HepG2 (cell line): ENCODE measurements around the gene DMRT3. TPM values are rescaled to one million over a fixed set of nuclear protein-coding genes. Genes with fewer than 3 reads are reported as not detected.

Source experiments
- ATAC-seq: fragments of 200-7000 bp; cut with Tn5 transposase; 3 replicates; pipeline ENCODE4 v1.9.1; 2020; ENCODE audit warnings: mild to moderate bottlenecking, moderate library complexity
- BruUV-seq: library from RNA; stranded (reverse); fragments of 400-500 nt; replicated peaks from 2 replicates; lab custom pipeline; 2021; lab: Mats Ljungman, UMichigan
- CTCF ChIA-PET: fragments of 300-600 bp; formaldehyde crosslinking; extraction: SDS; loops from one replicate; lab custom pipeline; 2021; ENCODE audit warnings: low total read pairs, inconsistent platforms, low intra/inter-chr PET ratio; lab: Yijun Ruan, JAX
- POLR2A ChIA-PET: fragments of 350-600 bp; sonication (Branson Sonifier 250); formaldehyde crosslinking; loops from one replicate; lab custom pipeline; 2020; ENCODE audit warnings: antibody characterized with exemption, inconsistent platforms; lab: Yijun Ruan, JAX
- DNase-seq: peaks from one replicate; pipeline ENCODE4 v3.0.0-alpha.2; 2015; ENCODE audit warnings: low spot score
- FAIRE-seq: peaks from 3 replicates; lab custom pipeline; 2011; peaks lifted over from hg19 to GRCh38; lab: Jason Lieb, UNC
- H2AFZ ChIP-seq: one replicate; pipeline ENCODE4 v1.6.1; 2011; ENCODE audit warnings: low read length, inconsistent platforms
- H3K27ac ChIP-seq: fragments of 300-600 bp; 3 replicates; pipeline ENCODE4 v1.8.0; 2011; ENCODE audit warnings: mixed run types, mild to moderate bottlenecking, mixed read lengths, low read length, inconsistent platforms; ENCODE audit not compliant: insufficient read depth; ENCODE audit errors: extremely low read length
- H3K27me3 ChIP-seq, 2 experiments: fragments of 200-600 bp in 1 of 2; 2 replicates in 1 of 2; 3 replicates in 1 of 2; pipeline versions ENCODE4 v1.6.0 to v1.8.0; 2011; ENCODE audit warnings: low read length in 2 of 2, mild to moderate bottlenecking in 2 of 2, moderate library complexity in 2 of 2, inconsistent platforms in 1 of 2; ENCODE audit not compliant: insufficient read depth in 2 of 2, control insufficient read depth in 1 of 2
- H3K36me3 ChIP-seq, 2 experiments: fragments of 200-600 bp in 1 of 2; replicated peaks in 1 of 2; 2 replicates in 1 of 2; 3 replicates in 1 of 2; pipeline versions ENCODE4 v1.5.1 to v1.8.0; 2011; ENCODE audit warnings: low read length in 2 of 2, inconsistent platforms in 1 of 2; ENCODE audit not compliant: insufficient read depth in 2 of 2, control insufficient read depth in 1 of 2
- H3K4me1 ChIP-seq: 2 replicates; pipeline ENCODE4 v1.5.1; 2012; ENCODE audit warnings: low read length, inconsistent platforms; ENCODE audit not compliant: insufficient read depth
- H3K4me2 ChIP-seq: 2 replicates; pipeline ENCODE4 v1.6.0; 2011; ENCODE audit warnings: low read depth, low read length, inconsistent platforms
- H3K4me3 ChIP-seq, 3 experiments: fragments of 200-600 bp in 1 of 3; sonication (generic), shearing (Covaris generic) in 1 of 3; replicated peaks in 1 of 3; 2 replicates each; pipeline ENCODE4 v1.5.1; 2011 to 2016; ENCODE audit warnings: low read length in 3 of 3, inconsistent platforms in 2 of 3, low read depth in 2 of 3, mild to moderate bottlenecking in 2 of 3, control low read depth in 1 of 3, mixed read lengths in 1 of 3; ENCODE audit not compliant: insufficient read depth in 1 of 3
- H3K79me2 ChIP-seq: one replicate; pipeline ENCODE4 v1.6.1; 2011; ENCODE audit warnings: low read length, inconsistent platforms; ENCODE audit not compliant: insufficient read depth
- H3K9ac ChIP-seq: 2 replicates; pipeline ENCODE4 v1.6.0; 2011; ENCODE audit warnings: mild to moderate bottlenecking, low read depth, low read length, inconsistent platforms; ENCODE audit not compliant: insufficient read depth
- H3K9me3 ChIP-seq: 2 replicates; pipeline ENCODE4 v1.5.1; 2012; ENCODE audit warnings: mild to moderate bottlenecking, low read length
- H4K20me1 ChIP-seq: 2 replicates; pipeline ENCODE4 v1.6.0; 2011; ENCODE audit warnings: inconsistent platforms, mild to moderate bottlenecking, low read length, moderate library complexity; ENCODE audit not compliant: insufficient read depth
- CTCF ChIP-seq: sonication (generic); formaldehyde crosslinking; IDR thresholded peaks from 2 replicates; pipeline ENCODE4 v1.5.0; 2020; ENCODE audit warnings: mild to moderate bottlenecking, missing genetic modification reagents, moderate library complexity
- PCBP2 ChIP-seq: fragments of 200-400 bp; formaldehyde crosslinking; optimal IDR thresholded peaks from 2 replicates; pipeline ENCODE3; 2018; ENCODE audit warnings: low read length, low read depth; ENCODE audit not compliant: poor library complexity, severe bottlenecking
- ZMYM4 ChIP-seq: sonication (generic); formaldehyde crosslinking; IDR thresholded peaks from 2 replicates; pipeline ENCODE4 v1.8.1; 2023; ENCODE audit warnings: mild to moderate bottlenecking, missing genetic modification reagents
- ZNF282 ChIP-seq: fragments of 450-650 bp; IDR thresholded peaks from 2 replicates; pipeline ENCODE4 v1.6.1; 2018; ENCODE audit not compliant: partially characterized antibody
- ZNF549 ChIP-seq: sonication (generic); formaldehyde crosslinking; IDR thresholded peaks from 2 replicates; pipeline ENCODE4 v1.5.0; 2020; ENCODE audit warnings: missing genetic modification reagents
- WGBS: methylation state at CpG from one replicate; pipeline ENCODE4 v1.1.6; 2017; ENCODE audit warnings: low lambda C conversion rate; 5-methylcytosine and 5-hydroxymethylcytosine counted together
- in situ Hi-C: cut with HindIII; loops from 2 replicates; pipeline ENCODE4 v1.10.0; 2017; ENCODE audit warnings: low pct_unique_long_range_greater_than_20kb; ENCODE audit not compliant: extremely low pct_ligation_motif_present
- intact Hi-C: fragments of 100-400 bp; cut with micrococcal nuclease; formaldehyde crosslinking; loops from one replicate; pipeline ENCODE4 v1.10.0; 2022; ENCODE audit not compliant: unreplicated experiment
- polyA plus RNA-seq, 8 experiments: library from polyadenylated mRNA; depleted of rRNA in 3 of 8; stranded (reverse) in 7 of 8; unstranded in 1 of 8; fragments of >200 nt; fragmentation: Illumina TruSeq in 4 of 8; extraction: Trizol in 4 of 8; gene quantifications; 2 replicates each; pipeline versions ENCODE4 v1.2.1 to v1.2.3, GENCODE V29; 2011 to 2016; ENCODE audit warnings: low read depth in 4 of 8, missing spikeins in 1 of 8, mixed read lengths in 1 of 8; ENCODE audit not compliant: insufficient read depth in 1 of 8
- total RNA-seq, 5 experiments: library from RNA; depleted of rRNA; stranded (reverse); fragments of >200 nt; fragmentation: Illumina TruSeq; extraction: Trizol; gene quantifications; 2 replicates each; pipeline ENCODE4 v1.2.3, GENCODE V29; 2016; ENCODE audit warnings: low read depth in 1 of 5

Gene DMRT3
- total and polyA plus RNA-seq, 2 of the 13 experiments (the other 11 are each of a cell fraction or from before 2014, with no cell fraction given) = not detected

DNA sequence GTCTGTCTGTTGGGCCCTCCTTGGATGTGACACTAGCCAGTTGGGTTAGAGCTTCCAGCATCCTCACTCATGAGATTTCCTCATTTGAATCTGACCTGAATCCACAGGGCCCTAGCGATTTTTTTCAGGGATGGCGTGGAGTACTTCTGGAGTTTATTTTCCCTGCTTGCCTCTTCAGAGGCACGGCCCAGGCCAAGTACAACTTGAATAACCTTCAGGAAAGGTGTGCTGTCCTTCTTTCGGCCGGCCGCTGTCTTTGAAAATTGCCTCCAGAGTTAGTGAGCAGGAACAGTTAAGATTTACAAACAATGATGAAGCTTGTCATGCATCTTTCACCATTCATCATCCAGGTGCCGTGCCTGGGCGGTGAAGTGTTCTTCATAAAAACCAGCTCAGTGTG lies 49.5 kb upstream of the DMRT3 start:
- ATAC-seq = no peak
- no peak for DNase-seq
- no peak overlapping the region for H3K4me2 ChIP-seq
- H3K4me1 ChIP-seq = no peaks in the 10 kb centered on the region
- FAIRE-seq = no peak
- H3K27me3 ChIP-seq = peaks cover 1 to 23% of the 10 kb centered on the region in 2 experiments; a peak in 4 of 5 replicates
- no peak overlapping the region for H2AFZ ChIP-seq
- no peaks in the 10 kb centered on the region for H3K79me2 ChIP-seq
- ChIA-PET CTCF (no interaction called here), POLR2A (no interaction called here)
- BruUV-seq = no TSS peak
- intact Hi-C loops = no loop called here
- H3K27ac ChIP-seq = no peak overlapping the region
- WGBS = 52% methylated on average over 5 of the region's 8 CpGs
- no peak overlapping the region for H3K9ac ChIP-seq
- TF ChIP-seq ZNF282 (no peak), ZMYM4 (CRISPR knock-in tag) (no peak), PCBP2 (no peak)
- no peak overlapping the region for H3K4me3 ChIP-seq
- in situ Hi-C loops = no loop called here
- no peaks in the 10 kb centered on the region for H4K20me1 ChIP-seq
- no peaks in the 10 kb centered on the region for H3K9me3 ChIP-seq
- no peaks in the 10 kb centered on the region for H3K36me3 ChIP-seq

DNA sequence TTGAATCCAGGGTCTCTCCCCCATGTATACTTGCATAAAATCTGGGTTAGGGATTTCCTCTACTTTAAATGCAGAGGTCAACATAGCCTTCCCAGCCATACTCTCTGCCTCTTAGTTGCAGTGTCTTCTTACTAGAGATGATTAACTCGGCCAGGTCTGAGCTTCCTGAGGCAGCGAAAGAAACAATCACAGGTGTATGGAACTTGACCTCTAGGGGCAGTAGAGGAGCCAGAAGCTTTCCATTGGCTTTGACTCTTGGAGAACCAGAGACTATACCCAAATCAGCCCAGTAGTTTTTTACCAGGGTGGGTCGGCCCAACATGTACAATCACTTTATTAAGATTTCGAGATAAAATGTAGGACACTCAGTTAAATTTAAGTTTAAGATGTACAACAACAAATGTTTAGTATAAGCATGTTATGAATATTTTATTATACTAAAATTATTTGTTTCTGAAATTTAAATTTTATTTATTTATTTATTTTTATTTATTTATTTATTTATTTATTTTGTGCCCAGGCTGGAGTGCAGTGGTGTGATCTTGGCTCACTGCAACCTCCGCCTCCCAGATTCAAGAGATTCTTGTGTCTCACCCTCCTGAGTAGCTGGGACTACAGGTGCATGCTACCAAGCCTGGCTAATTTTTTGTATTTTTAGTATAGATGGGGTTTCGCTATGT lies 48.0 kb upstream of the DMRT3 start:
- no peaks in the 10 kb centered on the region for H3K4me1 ChIP-seq
- H3K9me3 ChIP-seq = no peaks in the 10 kb centered on the region
- no peaks in the 10 kb centered on the region for H4K20me1 ChIP-seq
- H3K36me3 ChIP-seq = no peaks in the 10 kb centered on the region
- in situ Hi-C loops = no loop called here
- H3K4me3 ChIP-seq = no peak overlapping the region
- H3K9ac ChIP-seq = no peak overlapping the region
- intact Hi-C loops = no loop called here
- no peak overlapping the region for H3K4me2 ChIP-seq
- ChIA-PET POLR2A (no interaction called here), CTCF (no interaction called here)
- peak; percentile 28 for DNase-seq
- ATAC-seq = peak; percentile 92
- H3K79me2 ChIP-seq = no peaks in the 10 kb centered on the region
- no TSS peak for BruUV-seq
- FAIRE-seq = no peak
- H2AFZ ChIP-seq = no peak overlapping the region
- WGBS = 17% methylated on average over 6 of the region's 6 CpGs
- peaks cover 3 to 17% of the 10 kb centered on the region in 2 experiments; a peak in 3 of 5 replicates for H3K27me3 ChIP-seq
- no peak overlapping the region for H3K27ac ChIP-seq
- TF ChIP-seq ZNF549 = no peak
- TF ChIP-seq CTCF = peak; percentile 45
- TF ChIP-seq, all 625 proteins: peak for 1
